HG03442 (cell line): Measurements from ENCODE around the gene OCEL1.
A peak's percentile ranks its signal among the peaks of the same experiment; 100 is the strongest.
"Not testable (repeated sequence)": the region's sequence is repeated elsewhere in the genome, so short reads cannot be mapped to it uniquely, and the experiment has no call there.

Experiments
- ATAC-seq: cut with Tn5 transposase; IDR thresholded peaks from one replicate; pipeline ENCODE4 v1.9.1; 2021; ENCODE audit warnings: mild to moderate bottlenecking, moderate library complexity; ENCODE audit not compliant: unreplicated experiment

OCEL1 gene, protein sequence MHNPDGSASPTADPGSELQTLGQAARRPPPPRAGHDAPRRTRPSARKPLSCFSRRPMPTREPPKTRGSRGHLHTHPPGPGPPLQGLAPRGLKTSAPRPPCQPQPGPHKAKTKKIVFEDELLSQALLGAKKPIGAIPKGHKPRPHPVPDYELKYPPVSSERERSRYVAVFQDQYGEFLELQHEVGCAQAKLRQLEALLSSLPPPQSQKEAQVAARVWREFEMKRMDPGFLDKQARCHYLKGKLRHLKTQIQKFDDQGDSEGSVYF

DNA sequence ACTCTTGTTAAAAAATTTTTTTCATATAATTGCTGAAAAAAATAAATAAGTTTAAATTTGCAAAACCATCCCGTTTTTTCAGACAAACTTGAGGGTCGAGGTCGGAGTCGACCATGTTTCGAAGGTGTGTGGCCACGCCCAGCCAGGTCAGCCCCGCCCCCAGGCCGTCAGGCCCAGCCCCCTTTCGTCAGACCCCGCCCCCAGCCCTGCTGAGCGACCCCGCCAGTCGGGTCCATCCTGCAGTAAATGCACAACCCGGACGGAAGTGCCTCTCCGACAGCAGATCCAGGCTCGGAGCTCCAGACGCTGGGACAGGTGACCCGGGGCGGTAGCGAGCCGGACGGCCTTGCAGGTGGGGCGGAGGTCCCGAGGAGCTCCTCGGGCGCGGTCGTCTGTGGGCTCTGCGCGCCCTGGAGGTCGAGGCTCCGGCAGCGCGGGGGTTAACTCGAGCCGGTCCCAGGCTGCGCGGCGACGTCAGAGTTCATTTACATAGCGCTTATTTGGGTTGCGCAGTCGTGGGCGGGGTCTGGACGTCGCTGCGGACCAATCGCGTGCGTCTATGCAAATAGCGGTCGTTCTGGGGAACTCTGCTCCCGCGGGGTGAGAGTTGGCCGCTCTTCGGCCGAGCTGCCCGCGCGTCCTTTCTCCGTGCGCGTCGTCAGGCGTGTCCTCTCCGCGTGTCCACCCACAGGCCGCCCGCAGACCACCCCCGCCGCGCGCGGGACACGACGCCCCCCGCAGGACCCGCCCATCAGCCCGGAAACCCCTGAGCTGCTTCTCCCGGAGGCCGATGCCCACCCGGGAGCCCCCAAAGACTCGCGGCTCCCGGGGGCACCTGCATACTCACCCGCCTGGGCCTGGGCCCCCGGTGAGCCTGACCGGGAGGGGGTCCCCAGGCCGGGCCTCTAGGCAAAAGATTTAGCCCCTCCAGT, at the start of gene OCEL1:
TSS of gene OCEL1 (plus strand) at position 225 of the 932 bp plus-strand sequence. CDS start at position 247, 22 bp downstream.
- peak; percentile 87 for ATAC-seq

DNA sequence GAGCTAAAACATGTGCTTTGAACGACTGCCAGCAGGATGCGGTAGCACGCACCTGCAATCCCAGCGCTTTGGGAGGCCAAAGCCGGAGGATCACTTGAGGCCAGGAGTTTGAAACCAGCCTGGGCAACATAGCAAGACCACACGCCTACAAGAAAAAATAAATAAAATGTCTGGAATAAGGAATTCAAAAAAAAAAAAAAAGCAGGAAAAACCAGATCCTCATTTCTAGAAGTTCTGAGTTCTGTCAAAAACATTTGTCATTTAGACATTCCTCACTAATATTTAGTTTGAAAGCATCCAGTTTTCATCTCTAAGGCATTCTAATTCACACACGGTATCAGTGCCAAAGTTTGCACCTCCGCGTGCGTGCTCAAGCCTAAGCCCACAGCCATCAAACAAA, 47.7 kb upstream of the OCEL1 start:
- no peak for ATAC-seq

DNA sequence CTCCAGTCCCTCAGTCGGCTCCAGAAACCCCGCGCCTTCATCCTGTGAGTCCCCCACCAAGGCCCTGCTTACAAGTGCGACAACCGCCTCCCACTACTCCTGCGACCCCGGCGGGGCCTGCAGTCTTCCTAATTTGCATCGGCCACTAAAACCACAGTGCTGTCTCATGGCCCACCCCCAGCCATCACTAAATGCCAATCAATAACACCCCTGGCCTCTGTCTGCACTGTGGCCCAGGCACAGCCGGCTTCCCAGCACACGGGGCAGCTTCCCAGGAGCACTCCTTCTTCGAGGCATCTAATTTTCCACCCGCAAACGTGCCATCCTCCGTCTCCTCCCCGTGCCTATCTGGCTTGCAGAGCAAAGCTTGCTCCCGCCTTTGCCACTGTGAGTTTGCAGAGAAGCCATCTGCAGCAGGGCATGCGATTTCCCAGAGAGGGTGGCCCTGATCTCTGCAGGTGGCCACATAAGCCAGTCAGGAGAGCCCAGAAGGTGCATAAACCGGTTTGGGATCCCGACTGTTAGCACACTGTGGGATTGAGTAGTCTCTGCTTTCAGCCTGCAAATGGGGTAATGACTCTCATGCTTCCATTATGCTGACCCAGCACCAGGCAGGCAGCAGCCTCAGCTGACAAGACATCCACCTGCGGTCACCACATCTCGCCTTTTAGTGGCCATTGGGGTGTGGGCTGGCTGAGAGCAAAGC, 44.9 kb upstream of the OCEL1 start:
- no peak for ATAC-seq

DNA sequence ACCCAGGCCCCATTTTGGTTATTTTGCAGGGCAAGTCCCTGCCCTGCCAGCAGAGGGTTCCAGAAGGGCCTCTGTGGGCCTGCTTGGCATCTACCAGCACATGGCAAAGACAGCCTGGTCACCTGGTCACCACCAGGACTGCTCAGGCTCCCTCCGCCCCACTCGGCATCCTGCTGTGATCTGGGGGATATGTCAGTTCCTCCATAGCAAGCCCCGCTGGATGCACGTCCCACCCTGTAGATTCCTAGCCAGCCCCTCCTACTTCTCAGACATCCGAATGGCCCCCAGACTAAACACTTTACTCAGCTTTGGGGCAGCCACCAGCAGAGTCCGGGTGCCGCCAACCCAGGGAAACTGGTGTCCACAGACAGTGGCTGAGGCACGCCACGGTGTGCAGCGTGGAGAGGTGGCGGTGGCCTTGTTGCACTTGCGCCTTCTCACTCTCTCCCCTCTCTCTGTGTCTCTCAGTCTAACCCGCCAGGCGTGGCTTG, 42.7 kb upstream of the OCEL1 start:
- no peak for ATAC-seq

DNA sequence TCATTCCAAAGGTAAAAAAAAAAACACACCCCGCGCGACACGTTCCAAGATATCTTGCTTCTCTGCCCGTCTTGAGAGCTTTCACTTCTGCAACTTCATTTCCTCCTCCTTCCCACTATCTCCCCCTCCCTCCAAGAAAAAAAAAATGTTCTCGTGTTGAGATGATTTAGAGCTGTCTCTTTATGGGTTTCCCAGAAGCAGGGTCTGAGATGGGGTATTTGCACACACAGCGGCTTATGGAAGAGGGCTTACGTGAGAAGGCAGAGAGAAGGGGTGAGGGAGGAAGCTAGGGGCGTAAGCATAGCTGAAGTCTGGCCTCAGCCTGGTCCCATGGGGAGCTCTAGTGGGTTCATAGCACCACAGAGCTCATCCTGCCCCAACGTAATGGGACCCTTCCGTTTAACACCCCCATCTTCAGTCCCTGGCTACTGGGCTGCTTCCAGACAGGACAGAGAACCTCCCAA, 42.1 kb upstream of the OCEL1 start:
- no peak for ATAC-seq

DNA sequence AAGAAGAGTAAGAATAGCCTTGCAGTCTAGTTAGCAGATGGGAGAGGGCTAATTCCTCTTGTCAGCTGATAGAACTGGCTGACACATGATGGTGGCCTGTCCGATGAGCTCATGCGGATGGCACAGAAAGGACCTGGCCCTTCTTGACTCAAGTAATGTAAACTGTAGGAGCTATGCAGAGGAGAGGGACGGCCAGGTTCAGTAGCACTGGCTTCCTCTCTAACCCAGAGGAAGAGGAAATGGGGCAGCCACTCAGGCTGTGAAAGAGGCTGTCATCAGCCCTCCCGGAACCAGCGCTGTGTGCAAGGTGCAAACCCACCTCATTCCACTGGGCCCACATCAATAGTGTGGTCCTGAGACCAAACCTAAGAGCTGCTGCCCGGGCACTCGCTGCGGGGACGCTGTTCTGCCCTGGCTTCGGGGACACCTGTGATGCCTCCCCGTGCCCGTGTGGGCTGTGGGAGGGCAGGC, 41.6 kb upstream of the OCEL1 start:
- ATAC-seq, result no peak

DNA sequence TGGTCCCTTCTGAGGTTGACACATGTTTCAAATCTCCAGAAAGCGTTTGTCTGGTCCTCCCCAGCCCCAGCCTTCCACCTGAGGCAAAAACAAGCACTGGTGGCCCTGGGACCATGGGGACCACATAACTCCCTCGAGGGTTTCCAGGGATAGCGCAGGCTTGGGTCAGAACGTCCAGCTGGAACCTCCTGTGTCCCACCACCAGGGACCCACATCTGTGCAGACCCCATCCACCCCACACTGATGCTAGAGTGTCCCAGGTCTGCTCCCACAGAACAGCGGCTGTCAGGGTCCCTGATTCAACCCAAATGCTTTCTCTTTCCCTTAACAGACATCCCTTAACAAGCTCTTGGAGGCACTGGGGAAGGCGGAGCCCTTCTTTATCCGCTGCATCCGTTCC, 40.4 kb upstream of the OCEL1 start:
- no peak for ATAC-seq

DNA sequence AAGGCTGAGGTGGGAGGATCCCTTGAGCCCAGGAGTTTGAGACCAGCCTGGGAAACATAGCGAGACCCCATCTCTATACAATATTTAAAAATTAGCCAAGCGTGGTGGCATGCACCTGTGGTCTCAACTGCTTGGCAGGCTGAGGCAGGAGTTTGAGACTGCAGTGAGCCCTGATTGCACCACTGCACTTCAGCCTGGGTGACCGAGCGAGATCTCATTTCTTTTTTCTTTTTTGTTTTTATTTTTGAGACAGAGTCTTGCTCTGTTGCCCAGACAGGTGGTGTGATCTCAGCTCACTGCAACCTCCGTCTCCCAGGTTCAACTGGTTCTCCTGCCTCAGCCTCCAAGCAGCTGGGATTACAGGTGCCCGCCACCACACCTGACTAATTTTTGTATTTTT, 34.3 kb upstream of the OCEL1 start:
- ATAC-seq, result not testable (repeated sequence)

DNA sequence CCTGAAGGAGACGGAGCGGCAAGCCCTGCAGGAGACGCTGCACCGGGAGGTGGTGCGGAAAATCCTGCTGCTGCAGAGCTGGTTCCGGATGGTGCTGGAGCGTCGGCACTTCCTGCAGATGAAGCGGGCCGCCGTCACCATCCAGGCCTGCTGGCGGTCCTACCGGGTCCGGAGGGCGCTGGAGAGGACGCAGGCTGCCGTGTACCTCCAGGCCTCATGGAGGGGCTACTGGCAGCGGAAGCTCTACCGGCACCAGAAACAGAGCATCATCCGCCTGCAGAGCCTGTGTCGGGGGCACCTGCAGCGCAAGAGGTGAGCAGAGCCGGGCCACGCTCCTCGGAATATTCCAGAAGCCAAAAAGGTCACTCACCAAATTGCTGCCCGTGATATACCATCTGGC, 33.3 kb upstream of the OCEL1 start:
- ATAC-seq, result no peak

DNA sequence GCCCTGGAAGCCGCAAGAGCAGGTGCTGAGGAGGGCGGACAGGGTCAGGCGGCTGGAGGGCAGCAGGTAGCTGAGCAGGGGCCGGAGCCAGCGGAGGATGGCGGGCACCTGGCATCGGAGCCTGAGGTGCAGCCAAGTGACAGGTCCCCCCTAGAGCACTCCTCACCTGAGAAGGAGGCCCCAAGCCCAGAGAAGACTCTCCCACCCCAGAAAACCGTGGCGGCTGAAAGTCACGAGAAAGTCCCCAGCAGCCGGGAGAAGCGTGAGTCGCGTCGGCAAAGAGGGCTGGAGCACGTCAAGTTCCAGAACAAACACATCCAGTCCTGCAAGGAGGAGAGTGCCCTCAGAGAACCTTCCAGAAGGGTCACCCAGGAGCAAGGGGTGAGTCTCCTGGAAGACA, 31.4 kb upstream of the OCEL1 start:
- ATAC-seq, result no peak

DNA sequence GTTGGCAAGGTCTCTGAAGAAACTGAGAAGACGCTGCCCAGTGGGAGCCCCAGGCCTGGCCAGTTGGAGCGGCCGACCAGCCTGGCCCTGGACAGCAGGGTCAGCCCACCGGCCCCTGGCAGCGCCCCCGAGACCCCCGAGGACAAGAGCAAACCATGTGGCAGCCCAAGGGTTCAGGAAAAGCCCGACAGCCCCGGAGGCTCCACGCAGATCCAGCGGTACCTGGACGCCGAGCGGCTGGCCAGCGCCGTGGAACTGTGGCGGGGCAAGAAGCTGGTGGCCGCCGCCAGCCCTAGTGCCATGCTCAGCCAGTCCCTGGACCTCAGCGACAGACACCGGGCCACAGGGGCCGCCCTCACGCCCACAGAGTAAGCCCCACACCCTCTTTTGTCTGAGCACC, 30.9 kb upstream of the OCEL1 start:
- ATAC-seq, result no peak

DNA sequence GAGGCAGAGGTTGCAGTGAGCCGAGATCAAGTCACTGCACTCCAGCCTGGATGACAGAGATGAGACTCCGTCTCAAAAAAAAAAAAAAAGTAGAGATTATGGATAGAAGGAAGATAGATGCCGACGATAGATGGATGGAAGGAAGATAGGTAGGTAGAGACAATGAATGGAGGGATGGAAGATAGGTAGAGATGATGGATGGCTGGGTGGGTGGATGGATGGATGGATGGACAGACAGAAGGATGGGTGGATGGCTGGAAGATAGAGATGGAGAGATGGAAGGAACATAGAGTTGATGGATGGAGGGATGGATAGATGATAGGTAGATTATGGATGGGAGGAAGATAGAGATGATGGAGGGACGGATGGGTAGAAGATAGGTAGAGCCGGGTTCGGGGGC, 29.4 kb upstream of the OCEL1 start:
- no peak for ATAC-seq

DNA sequence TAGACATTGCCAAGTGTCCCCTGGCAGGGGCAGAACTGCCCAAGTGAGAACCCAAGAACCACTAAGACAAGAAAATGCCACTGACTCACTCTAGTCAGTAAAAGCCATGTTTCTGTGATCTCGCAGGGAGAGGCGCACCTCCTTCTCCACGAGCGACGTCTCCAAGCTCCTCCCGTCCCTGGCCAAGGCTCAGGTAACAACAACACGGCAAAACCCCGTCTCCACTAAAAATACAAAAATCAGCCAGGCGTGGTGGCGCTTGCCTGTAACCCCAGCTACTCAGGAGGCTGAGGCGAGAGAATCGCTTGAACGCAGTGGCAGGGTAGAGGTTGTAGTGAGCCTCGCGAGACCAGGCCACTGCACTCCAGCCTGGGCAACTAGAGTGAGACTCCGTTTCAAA, 28.4 kb upstream of the OCEL1 start:
- no peak for ATAC-seq

DNA sequence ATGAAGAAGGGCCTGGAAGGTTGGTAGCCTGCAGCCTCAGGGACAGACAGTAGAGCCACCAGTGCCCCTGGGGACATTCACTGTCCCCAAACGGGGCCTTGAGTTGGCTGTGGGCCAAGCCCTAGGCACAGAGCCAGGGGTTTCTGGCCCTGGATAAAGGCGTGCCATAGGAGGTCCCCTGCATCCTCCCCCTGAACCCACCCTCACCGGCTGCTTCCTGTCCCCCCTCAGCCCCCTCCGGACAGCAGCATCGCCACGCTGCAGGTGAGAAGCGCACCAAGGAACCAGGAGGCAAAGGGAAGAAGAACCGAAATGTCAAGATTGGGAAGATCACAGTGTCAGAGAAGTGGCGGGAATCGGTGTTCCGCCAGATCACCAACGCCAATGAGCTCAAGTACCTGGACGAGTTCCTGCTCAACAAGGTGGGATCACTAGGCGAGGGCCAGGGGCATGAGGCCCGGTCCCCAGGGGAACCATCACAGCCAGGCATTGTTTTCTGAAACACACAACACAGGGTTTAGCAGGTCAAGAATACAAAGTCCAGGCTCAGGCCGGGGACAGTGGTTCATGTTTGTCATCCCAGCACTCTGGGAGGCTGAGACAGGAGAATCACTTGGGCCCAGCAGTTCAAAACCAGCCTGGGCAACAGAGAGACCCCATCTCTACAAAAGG, 25.5 kb upstream of the OCEL1 start:
- ATAC-seq, result no peak

DNA sequence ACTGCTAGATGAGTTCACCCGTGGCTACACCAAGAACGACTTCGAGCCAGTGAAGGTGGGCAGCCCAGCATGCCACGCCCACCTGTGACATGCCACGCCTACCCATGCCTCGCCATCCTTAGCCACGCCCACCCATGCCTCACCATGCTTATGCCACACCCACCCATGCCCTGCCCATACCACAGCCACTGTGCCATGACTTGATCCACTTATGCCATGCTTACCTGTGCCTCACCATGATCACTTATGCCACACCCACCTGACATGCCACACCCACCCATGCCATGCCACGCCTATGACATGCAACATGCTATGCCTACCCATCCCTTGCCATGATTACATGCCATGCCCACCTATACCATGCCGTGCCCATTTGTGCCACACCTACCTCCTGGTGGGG, 23.8 kb upstream of the OCEL1 start:
- no peak for ATAC-seq

DNA sequence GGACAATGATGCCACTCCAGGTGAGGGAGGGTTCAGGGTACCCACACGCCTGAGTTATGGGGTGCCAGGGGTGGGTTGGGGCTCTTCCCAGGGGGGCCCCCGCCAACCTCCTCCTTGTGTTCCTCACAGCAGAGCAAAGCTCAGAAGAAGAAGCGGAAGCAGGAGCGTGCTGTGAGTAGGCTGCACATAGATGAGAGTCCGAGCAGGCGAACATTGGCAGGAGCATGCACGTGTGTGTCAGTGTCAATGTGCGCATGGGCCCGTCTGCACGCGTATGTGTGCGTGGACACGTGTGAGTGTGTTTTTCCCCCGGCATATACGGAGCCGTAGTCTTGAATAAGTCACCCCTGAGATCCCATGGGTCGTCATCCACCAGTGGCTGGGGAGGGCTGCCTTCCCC, 23.3 kb upstream of the OCEL1 start:
- ATAC-seq, result no peak

DNA sequence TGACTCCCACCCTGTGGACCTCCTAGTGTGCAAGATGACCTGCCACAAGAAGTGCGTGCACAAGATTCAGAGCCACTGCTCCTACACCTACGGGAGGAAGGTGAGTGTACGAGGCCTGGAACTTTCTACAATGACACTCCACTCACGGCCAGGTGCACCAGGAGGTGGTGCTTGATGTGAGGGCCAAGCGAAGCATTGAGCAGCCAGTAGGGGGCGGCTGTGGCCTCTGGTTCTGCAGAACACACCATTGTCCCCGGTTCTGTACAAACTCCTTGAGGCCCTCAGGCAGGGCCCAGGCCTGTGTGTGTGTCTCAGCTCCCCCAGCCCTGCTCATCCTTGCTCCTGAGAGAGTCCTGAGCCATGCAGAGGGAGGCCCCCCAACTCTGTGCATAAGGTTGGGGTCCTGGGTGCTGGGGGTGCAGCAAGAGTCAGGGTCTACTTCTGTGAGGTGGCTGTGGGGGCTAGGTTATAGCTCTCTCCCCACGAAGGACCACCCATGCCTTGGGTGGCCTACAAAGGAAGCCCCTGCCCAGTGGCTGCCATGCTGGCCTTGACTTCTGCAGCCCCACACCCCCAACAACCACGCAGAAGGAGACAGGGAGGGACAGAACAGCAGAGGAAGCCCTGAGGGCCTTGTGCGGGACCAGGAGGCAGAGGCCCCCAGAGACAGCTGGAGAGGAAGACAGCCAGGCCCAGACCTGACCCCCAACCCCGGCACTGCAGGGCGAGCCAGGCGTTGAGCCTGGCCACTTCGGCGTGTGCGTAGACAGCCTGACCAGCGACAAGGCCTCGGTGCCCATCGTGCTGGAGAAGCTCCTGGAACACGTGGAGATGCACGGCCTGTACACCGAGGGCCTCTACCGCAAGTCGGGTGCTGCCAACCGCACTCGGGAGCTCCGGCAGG, 20.5 kb upstream of the OCEL1 start:
- no peak for ATAC-seq

DNA sequence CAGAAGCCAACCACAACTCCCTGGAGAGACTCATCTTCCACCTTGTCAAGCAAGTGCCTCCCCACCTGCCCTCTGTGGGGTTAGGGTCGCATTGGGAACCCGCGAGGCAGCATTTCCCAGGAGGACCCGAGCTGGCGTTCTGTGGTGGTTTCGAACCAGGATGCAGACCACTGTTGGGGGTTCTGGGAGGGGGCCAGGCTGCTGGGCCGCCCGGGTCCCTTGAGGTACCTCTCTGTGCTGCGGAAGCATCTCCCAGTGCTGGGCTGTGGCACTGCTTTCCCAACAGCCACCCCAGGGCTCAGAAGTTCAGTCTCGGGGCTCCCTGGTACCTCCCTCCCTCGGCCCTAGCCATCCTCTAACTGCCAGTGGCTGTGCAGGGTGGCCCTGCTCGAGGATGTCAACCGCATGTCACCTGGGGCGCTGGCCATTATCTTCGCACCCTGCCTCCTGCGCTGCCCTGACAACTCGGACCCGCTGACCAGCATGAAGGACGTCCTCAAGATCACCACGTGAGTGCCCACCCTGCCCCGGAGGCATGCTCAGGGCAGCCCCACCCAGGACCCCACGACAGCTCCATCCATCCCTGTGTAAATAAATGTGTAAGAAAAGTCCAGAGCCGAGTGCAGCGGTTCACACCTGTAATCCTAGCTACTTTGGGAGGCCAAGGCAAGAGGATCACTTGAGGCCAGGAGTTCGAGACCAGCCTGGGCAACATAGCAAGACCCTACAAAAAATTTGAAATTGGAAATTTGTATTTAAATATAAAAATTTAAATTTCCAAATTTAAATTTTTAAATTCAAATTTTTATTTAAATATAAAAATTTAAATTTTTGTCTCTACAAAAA, 19.1 kb upstream of the OCEL1 start:
- ATAC-seq, result no peak
